ENCODE results near the gene PEX26.

Gene PEX26

DNA sequence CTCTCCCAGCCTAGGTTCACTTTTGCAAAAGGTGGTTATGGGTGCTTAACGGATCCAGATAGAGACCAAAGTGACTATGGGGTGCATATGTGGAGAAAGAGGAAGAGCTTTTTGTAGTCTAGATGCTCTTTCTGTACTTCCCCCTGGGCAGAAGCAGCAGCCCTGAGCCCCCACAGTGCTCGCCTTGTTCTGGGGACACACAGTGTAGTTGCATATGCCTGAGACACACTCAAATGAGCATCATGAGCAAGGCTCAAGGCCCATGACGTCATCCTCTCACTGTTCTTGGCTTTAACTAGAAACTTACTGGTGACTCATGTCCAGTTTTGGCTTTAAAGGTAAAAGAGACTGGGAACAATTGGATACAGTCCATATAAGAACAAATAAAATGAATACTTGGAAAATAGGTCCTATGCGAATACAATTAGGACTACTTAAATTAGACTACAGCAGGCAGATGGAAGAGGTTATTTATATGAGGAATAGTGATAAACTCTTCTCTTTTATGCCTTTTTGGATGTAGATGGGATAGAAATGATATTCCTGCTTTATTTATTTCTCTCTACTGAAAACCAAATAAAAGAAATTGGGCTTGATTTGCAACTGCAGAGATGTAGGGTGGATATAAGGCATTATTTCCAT is 20.1 kb upstream of the PEX26 start:
- no peak overlapping the region for H3K4me3 ChIP-seq (ENCODE audit: low read length)
- TF ChIP-seq CTCF (conservative IDR thresholded peaks at IDR 0.05; ENCODE audit: low read length) = no peak
- peak; percentile 97 for DNase-seq (ENCODE audit: low read depth)

- no peak overlapping the region for H3K4me3 ChIP-seq (ENCODE audit: low read length)
- no peak for DNase-seq (ENCODE audit: low read depth)
- no peak for TF ChIP-seq CTCF (conservative IDR thresholded peaks at IDR 0.05; ENCODE audit: low read length)
These were observed 19.3 kb upstream of the PEX26 start for GRCh38 chr22:18058371-18059093.

- no peak for TF ChIP-seq CTCF (conservative IDR thresholded peaks at IDR 0.05; ENCODE audit: low read length)
- no peak for DNase-seq (ENCODE audit: low read depth)
These were observed 18.7 kb upstream of the PEX26 start for GRCh38 chr22:18059094-18059417.

GRCh38 chr22:18059473-18059872 is 18.3 kb upstream of the PEX26 start:
- DNase-seq (ENCODE audit: low read depth) = no peak
- TF ChIP-seq CTCF (conservative IDR thresholded peaks at IDR 0.05; ENCODE audit: low read length) = no peak
- H3K4me3 ChIP-seq (ENCODE audit: low read length) = no peak overlapping the region

More at GRCh38 chr22:18059094-18059417, 18.7 kb upstream of the PEX26 start:
- H3K4me3 ChIP-seq (ENCODE audit: low read length) = no peak overlapping the region

GRCh38 chr22:18059991-18060390 is 17.8 kb upstream of the PEX26 start:
- no peak for TF ChIP-seq CTCF (conservative IDR thresholded peaks at IDR 0.05; ENCODE audit: low read length)
- no peak for DNase-seq (ENCODE audit: low read depth)
- no peak overlapping the region for H3K4me3 ChIP-seq (ENCODE audit: low read length)

GRCh38 chr22:18060646-18061620 is 16.9 kb upstream of the PEX26 start:
- H3K4me3 ChIP-seq (ENCODE audit: low read length) = no peak overlapping the region
- no peak for TF ChIP-seq CTCF (conservative IDR thresholded peaks at IDR 0.05; ENCODE audit: low read length)
- DNase-seq (ENCODE audit: low read depth) = peak; percentile 49

All from AG10803 (cell line).